AG04450 (cell line): ENCODE measurements around the gene MRTFA. TPM values are rescaled to one million over a fixed set of nuclear protein-coding genes. Genes with fewer than 3 reads are reported as not detected.

Experiments used
- CTCF ChIA-PET: fragments of 300-600, 350-600 bp; formaldehyde crosslinking; extraction: SDS; loops from one replicate; lab custom pipeline; 2022; ENCODE audit warnings: antibody characterized with exemption, inconsistent platforms; lab: Charles Lee
- POLR2A ChIA-PET: fragments of 350-600 bp; formaldehyde crosslinking; extraction: SDS; loops from one replicate; lab custom pipeline; 2021; ENCODE audit warnings: antibody characterized with exemption, inconsistent platforms; lab: Yijun Ruan, JAX
- DNase-seq: peaks from one replicate; pipeline ENCODE4 v3.0.0-alpha.2; 2011; ENCODE audit warnings: low read depth, low spot score
- H3K27ac ChIP-seq: one replicate; pipeline ENCODE4 v1.5.1; 2012; ENCODE audit warnings: low read depth, low read length, control low read depth
- H3K27me3 ChIP-seq: one replicate; pipeline ENCODE4 v1.6.0; 2012; ENCODE audit warnings: low read length; ENCODE audit not compliant: control insufficient read depth, insufficient read depth
- H3K4me3 ChIP-seq: 2 replicates; pipeline ENCODE4 v1.5.1; 2011; ENCODE audit warnings: mild to moderate bottlenecking, low read depth, low read length, control low read depth
- H3K9me3 ChIP-seq: 2 replicates; pipeline ENCODE4 v1.5.1; 2012; ENCODE audit warnings: low read length; ENCODE audit not compliant: control insufficient read depth, insufficient read depth
- CTCF ChIP-seq: IDR thresholded peaks from 2 replicates; pipeline ENCODE4 v1.5.1; 2011; ENCODE audit warnings: low read depth, low read length, control low read depth, inconsistent platforms
- polyA plus RNA-seq: library from polyadenylated mRNA; depleted of rRNA; stranded (reverse); fragments of >200 nt; gene quantifications from 2 replicates; pipeline ENCODE4 v1.2.3, GENCODE V29; 2011

The MRTFA gene
- polyA plus RNA-seq, 1 experiment, result 6.8 TPM

GRCh38 chr22:40396882-40397281 lies 239.6 kb downstream of the MRTFA start:
- ChIA-PET CTCF (interaction anchor here (0.6 kb wide), 1 partner anchor 134 kb away, joined by 4 read pairs; no protein-coding TSS in a partner anchor), POLR2A (interaction anchor here (0.7 to 0.9 kb wide), 3 partner anchors 10 to 434 kb away, joined by 3 to 9 read pairs (median 5); no protein-coding TSS in a partner anchor)
- no peak overlapping the region for H3K4me3 ChIP-seq
- no peaks in the 10 kb centered on the region for H3K9me3 ChIP-seq
- peak overlapping the region; percentile 75 for H3K27ac ChIP-seq
- TF ChIP-seq CTCF, result no peak
- H3K27me3 ChIP-seq, result no peaks in the 10 kb centered on the region
- DNase-seq, result peak; percentile 59

DNA sequence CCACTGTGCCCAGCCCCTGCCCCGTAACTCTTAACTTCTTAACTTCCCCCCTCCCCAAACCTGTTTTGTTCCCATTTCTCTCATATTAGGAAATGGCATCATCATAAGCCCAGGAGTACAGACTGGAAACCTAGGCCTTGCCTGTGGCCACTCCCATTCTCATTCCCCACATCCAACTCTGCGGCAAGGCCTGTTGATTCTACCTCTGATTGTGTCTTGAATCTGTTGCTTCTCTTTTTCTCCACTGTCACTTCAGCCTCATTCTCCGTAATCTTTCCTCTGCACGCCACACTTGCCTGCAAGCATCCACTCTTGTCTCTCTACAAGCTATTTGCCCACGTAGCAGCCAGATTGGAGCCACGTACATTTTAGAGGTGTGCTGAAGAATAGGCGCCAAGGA lies 240.9 kb downstream of the MRTFA start:
- Histone ChIP-seq H3K27me3 (no peaks in the 10 kb centered on the region), H3K9me3 (no peaks in the 10 kb centered on the region), H3K4me3 (no peak overlapping the region), H3K27ac (no peak overlapping the region)
- CTCF ChIA-PET, result no interaction called here
- POLR2A ChIA-PET, result no interaction called here
- DNase-seq, result no peak
- TF ChIP-seq CTCF, result no peak

DNA sequence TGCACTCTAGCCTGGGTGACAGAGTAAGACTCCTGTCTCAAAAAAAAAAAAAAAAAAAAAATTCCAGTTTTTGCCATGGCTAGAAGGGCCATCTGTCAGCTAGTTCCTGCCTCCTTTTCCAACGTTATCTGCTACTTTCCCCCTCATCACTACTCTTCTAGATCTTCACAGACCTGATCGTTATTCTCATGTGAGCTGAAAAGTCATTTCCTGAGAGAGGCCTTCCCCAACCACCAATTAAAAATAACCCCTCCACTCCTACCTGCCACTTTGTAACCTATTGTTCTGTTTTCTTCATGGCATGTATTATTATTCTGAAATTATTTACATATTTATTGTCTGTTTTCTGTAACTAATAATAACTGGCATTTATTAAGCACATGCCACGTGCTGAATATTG lies 241.9 kb downstream of the MRTFA start:
- Histone ChIP-seq H3K9me3 (no peaks in the 10 kb centered on the region), H3K27me3 (no peaks in the 10 kb centered on the region), H3K4me3 (no peak overlapping the region), H3K27ac (no peak overlapping the region)
- no peak for DNase-seq
- TF ChIP-seq CTCF, result no peak
- ChIA-PET CTCF (interaction anchor here (0.7 to 1.1 kb wide), 2 partner anchors 43 to 94 kb away, joined by 3 to 5 read pairs; no protein-coding TSS in a partner anchor), POLR2A (no interaction called here)

- CTCF ChIA-PET, result interaction anchor here (0.6 kb wide), 2 partner anchors 9 to 81 kb away, joined by 3 to 6 read pairs; no protein-coding TSS in a partner anchor
- POLR2A ChIA-PET, result interaction anchor here (0.6 kb wide), 1 partner anchor 739 kb away, joined by 5 read pairs; no protein-coding TSS in a partner anchor
- H3K4me3 ChIP-seq, result no peak overlapping the region
These were observed 243.9 kb downstream of the MRTFA start for GRCh38 chr22:40392618-40393017.

DNA sequence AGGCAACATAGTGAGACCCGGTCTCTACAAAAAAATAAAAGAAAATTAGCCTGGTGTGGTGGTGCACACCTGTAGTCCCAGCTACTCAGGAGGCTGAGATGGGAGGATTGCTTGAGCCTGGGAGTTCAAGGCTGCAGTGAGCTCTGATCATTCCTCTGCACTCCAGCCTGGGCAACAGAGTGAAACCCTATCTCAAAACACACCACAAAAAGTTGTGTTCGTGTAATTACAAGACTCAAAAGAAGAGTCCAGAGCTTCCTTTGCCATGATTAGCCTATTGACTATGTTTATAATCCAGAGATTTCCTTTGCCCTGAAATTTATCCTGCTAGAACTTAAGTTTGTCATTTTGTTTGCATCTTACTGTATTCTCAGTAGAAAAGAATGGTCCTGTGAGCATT lies 245.1 kb downstream of the MRTFA start:
- DNase-seq, result no peak
- Histone ChIP-seq H3K4me3 (no peak overlapping the region), H3K9me3 (no peaks in the 10 kb centered on the region), H3K27ac (no peak overlapping the region), H3K27me3 (no peaks in the 10 kb centered on the region)
- ChIA-PET CTCF (interaction anchor here (1.4 kb wide), 1 partner anchor 45 kb away, joined by 4 read pairs; no protein-coding TSS in a partner anchor), POLR2A (no interaction called here)
- TF ChIP-seq CTCF, result no peak

More at GRCh38 chr22:40392618-40393017, 243.9 kb downstream of the MRTFA start:
- H3K27me3 ChIP-seq, result no peaks in the 10 kb centered on the region
- H3K9me3 ChIP-seq, result no peaks in the 10 kb centered on the region
- H3K27ac ChIP-seq, result no peak overlapping the region
- DNase-seq, result no peak
- no peak for TF ChIP-seq CTCF
